GM21390 (cell line): ENCODE measurements around the gene COMT.

ENCODE experiments used
- ATAC-seq: cut with Tn5 transposase; IDR thresholded peaks from one replicate; pipeline ENCODE4 v1.9.1; 2021; ENCODE audit not compliant: unreplicated experiment

Gene COMT

GRCh38 chr22:19981171-19981960 is 39.8 kb downstream of the COMT start:
- no peak for ATAC-seq

GRCh38 chr22:19981961-19982920 is 40.7 kb downstream of the COMT start:
- ATAC-seq = no peak

- no peak for ATAC-seq
Observed at GRCh38 chr22:19982991-19983578, 41.5 kb downstream of the COMT start.

- no peak for ATAC-seq
Observed at GRCh38 chr22:19983741-19984140, 42.2 kb downstream of the COMT start.

- ATAC-seq = no peak
Observed at GRCh38 chr22:19984201-19984753, 42.7 kb downstream of the COMT start.

- no peak for ATAC-seq
Observed at GRCh38 chr22:19984851-19985811, 43.6 kb downstream of the COMT start.

GRCh38 chr22:19986011-19986409 is 44.4 kb downstream of the COMT start:
- ATAC-seq = no peak

GRCh38 chr22:19986410-19987341 is 45.1 kb downstream of the COMT start:
- no peak for ATAC-seq

GRCh38 chr22:19987394-19988306 is 46.1 kb downstream of the COMT start:
- ATAC-seq = no peak

- no peak for ATAC-seq
Observed at GRCh38 chr22:19988331-19988808, 46.8 kb downstream of the COMT start.

GRCh38 chr22:19988965-19989724 is 47.6 kb downstream of the COMT start:
- ATAC-seq = no peak

GRCh38 chr22:19989725-19990067 is 48.1 kb downstream of the COMT start:
- ATAC-seq = no peak

- no peak for ATAC-seq
Observed at GRCh38 chr22:19990188-19990587, 48.6 kb downstream of the COMT start.

GRCh38 chr22:19990609-19991394 is 49.2 kb downstream of the COMT start:
- ATAC-seq = no peak

- ATAC-seq = no peak
Observed at GRCh38 chr22:19991395-19991644, 49.7 kb downstream of the COMT start.

- no peak for ATAC-seq
Observed at GRCh38 chr22:19991645-19992451, 50.3 kb downstream of the COMT start.
